Endothelial cell of umbilical vein (primary cell): Measurements from ENCODE around the gene GAGE12G. TPM values are rescaled to one million over a fixed set of nuclear protein-coding genes. Genes with fewer than 3 reads are reported as not detected.

ENCODE experiments used
- BruUV-seq: library from RNA; stranded (reverse); fragments of 400-500 nt; replicated peaks from 2 replicates; lab custom pipeline; 2021; lab: Mats Ljungman, UMichigan
- CTCF ChIA-PET: fragments of 300-600, 350-600 bp; sonication (Branson Sonifier 250); formaldehyde crosslinking; loops from one replicate; lab custom pipeline; 2021; ENCODE audit warnings: antibody characterized with exemption, inconsistent platforms; lab: Charles Lee
- POLR2A ChIA-PET: fragments of 300-600, 350-600 bp; sonication (Branson Sonifier 250); formaldehyde crosslinking; loops from one replicate; lab custom pipeline; 2021; ENCODE audit warnings: antibody characterized with exemption, inconsistent platforms; lab: Charles Lee
- DNase-seq: peaks from one replicate; pipeline ENCODE4 v3.0.0-alpha.2; 2011; ENCODE audit warnings: low read depth, low spot score
- FAIRE-seq: peaks from 2 replicates; lab custom pipeline; 2011; peaks lifted over from hg19 to GRCh38; lab: Jason Lieb, UNC
- H2AFZ ChIP-seq: 2 replicates; pipeline ENCODE4 v1.6.0; 2012; ENCODE audit warnings: low read depth, low read length, control low read depth, inconsistent platforms
- H3K27ac ChIP-seq: 2 replicates; pipeline ENCODE4 v1.5.1; 2011; ENCODE audit warnings: low read depth, mild to moderate bottlenecking, control low read depth, low read length, moderate library complexity; ENCODE audit not compliant: insufficient read depth
- H3K27me3 ChIP-seq, 2 experiments: 2 replicates each; pipeline versions ENCODE4 v1.6.0 to v1.6.1; 2011; ENCODE audit warnings: low read length in 2 of 2, mixed read lengths in 1 of 2; ENCODE audit not compliant: control insufficient read depth in 2 of 2, insufficient read depth in 2 of 2
- H3K36me3 ChIP-seq, 2 experiments: 2 replicates in 1 of 2; 3 replicates in 1 of 2; pipeline ENCODE4 v1.5.1; 2011; ENCODE audit warnings: low read length in 2 of 2, mild to moderate bottlenecking in 1 of 2, moderate library complexity in 1 of 2; ENCODE audit not compliant: control insufficient read depth in 2 of 2, insufficient read depth in 2 of 2; ENCODE audit errors: extremely low read depth in 1 of 2
- H3K4me1 ChIP-seq: 3 replicates; pipeline ENCODE4 v1.5.1; 2011; ENCODE audit warnings: mild to moderate bottlenecking, low read length; ENCODE audit not compliant: control insufficient read depth, insufficient read depth; ENCODE audit errors: extremely low read depth
- H3K4me2 ChIP-seq: 2 replicates; pipeline ENCODE4 v1.6.1; 2011; ENCODE audit warnings: low read length, control low read depth, mixed read lengths; ENCODE audit not compliant: insufficient read depth
- H3K4me3 ChIP-seq, 3 experiments: fragments of 200-600 bp in 1 of 3; sonication (generic), shearing (Covaris generic) in 1 of 3; replicated peaks in 1 of 3; 2 replicates each; pipeline ENCODE4 v1.5.1; 2011 to 2016; ENCODE audit warnings: control low read depth in 3 of 3, low read length in 3 of 3, mild to moderate bottlenecking in 2 of 3, inconsistent platforms in 1 of 3, low read depth in 1 of 3, moderate library complexity in 1 of 3; ENCODE audit not compliant: insufficient read depth in 1 of 3
- H3K79me2 ChIP-seq: 2 replicates; pipeline ENCODE4 v1.6.0; 2012; ENCODE audit warnings: low read length, inconsistent platforms; ENCODE audit not compliant: control insufficient read depth, insufficient read depth
- H3K9ac ChIP-seq: replicated peaks from 2 replicates; pipeline ENCODE3; 2011; ENCODE audit warnings: low read length, control low read depth; ENCODE audit not compliant: insufficient read depth; ENCODE audit errors: extremely low read depth
- H3K9me1 ChIP-seq: replicated peaks from 3 replicates; pipeline ENCODE4 v1.6.0; 2011; ENCODE audit warnings: mild to moderate bottlenecking, low read length; ENCODE audit not compliant: control insufficient read depth, insufficient read depth; ENCODE audit errors: extremely low read depth
- H3K9me3 ChIP-seq: replicated peaks from 2 replicates; pipeline ENCODE4 v1.5.1; 2012; ENCODE audit warnings: low read length, inconsistent platforms; ENCODE audit not compliant: control insufficient read depth, insufficient read depth
- H4K20me1 ChIP-seq: replicated peaks from 2 replicates; pipeline ENCODE3; 2011; ENCODE audit warnings: mild to moderate bottlenecking, low read length; ENCODE audit not compliant: control insufficient read depth, insufficient read depth; ENCODE audit errors: extremely low read depth
- EZH2 ChIP-seq: IDR thresholded peaks from 2 replicates; pipeline ENCODE4 v1.6.1; 2012; ENCODE audit warnings: borderline replicate concordance, low read depth, mild to moderate bottlenecking, moderate library complexity, low read length, inconsistent platforms; ENCODE audit not compliant: severe bottlenecking
- GATA2 ChIP-seq: IDR thresholded peaks from 2 replicates; pipeline ENCODE4 v1.7.0; 2011; ENCODE audit warnings: low read depth, mild to moderate bottlenecking, moderate library complexity, mixed read lengths, low read length; ENCODE audit not compliant: insufficient read length, insufficient read depth
- POLR2AphosphoS5 ChIP-seq: IDR thresholded peaks from 2 replicates; pipeline ENCODE4 v1.6.1; 2012; ENCODE audit warnings: low read depth, mild to moderate bottlenecking, control low read depth, low read length, moderate library complexity; ENCODE audit not compliant: insufficient read depth
- dilution Hi-C: fragments of 300-500 bp; cut with MboI; formaldehyde crosslinking; loops from one replicate; pipeline ENCODE4 v1.15.0; 2019; ENCODE audit warnings: low sequenced_read_pairs; ENCODE audit not compliant: extremely low pct_ligation_motif_present
- intact Hi-C: fragments of 100-400 bp; cut with micrococcal nuclease; formaldehyde crosslinking; loops from one replicate; pipeline ENCODE4 v1.10.0; 2022
- polyA plus RNA-seq, 4 experiments: library from polyadenylated mRNA; depleted of rRNA in 3 of 4; stranded (reverse) in 3 of 4; unstranded in 1 of 4; fragments of >200 nt; gene quantifications; 2 replicates each; pipeline versions ENCODE4 v1.2.1 to v1.2.3, GENCODE V29; 2011 to 2012; ENCODE audit warnings: missing spikeins in 1 of 4
- small RNA-seq: library from RNA; depleted of rRNA; stranded (forward); fragments of <200 nt; gene quantifications from one replicate; pipeline ENCODE3, GENCODE V24; 2012; ENCODE audit warnings: low replicate concordance, low read depth; ENCODE audit not compliant: insufficient read depth, insufficient read length
- total RNA-seq: library from RNA; stranded (reverse); gene quantifications from 2 replicates; pipeline ENCODE4 v1.2.3, GENCODE V29; 2021
- TF ChIP-seq, protein P1 (sequence below): IDR thresholded peaks from 2 replicates; pipeline ENCODE4 v1.6.1; 2011; ENCODE audit not compliant: insufficient read depth, insufficient read length

GAGE12G gene
- total and polyA plus RNA-seq, 2 donors (not counting 3 experiments of a cell fraction or from before 2014, with no cell fraction given) = not detected

- no TSS peak for BruUV-seq
- dilution Hi-C loops (no loop called here), intact Hi-C loops (no loop called here)
- no peak for FAIRE-seq
- Histone ChIP-seq H3K4me1 (no peaks in the 10 kb centered on the region), H4K20me1 (no peaks in the 10 kb centered on the region), H3K27me3 (no peaks in the 10 kb centered on the region), H3K4me3 (no peak overlapping the region), H3K36me3 (no peaks in the 10 kb centered on the region), H3K9me3 (no peaks in the 10 kb centered on the region), H3K79me2 (no peaks in the 10 kb centered on the region), H3K9me1 (no peaks in the 10 kb centered on the region), H2AFZ (no peak overlapping the region), H3K4me2 (no peak overlapping the region), H3K27ac (no peak overlapping the region), H3K9ac (no peak overlapping the region)
- TF ChIP-seq POLR2AphosphoS5 = no peak
- peak; percentile 17 for DNase-seq
- ChIA-PET CTCF (no interaction called here), POLR2A (no interaction called here)
Observed at GRCh38 chrX:49610718-49611310, 40.6 kb downstream of the GAGE12G start.

GRCh38 chrX:49618574-49618973 is 48.4 kb downstream of the GAGE12G start:
- FAIRE-seq (no peak), DNase-seq (no peak)
- Histone ChIP-seq H3K9me1 (no peaks in the 10 kb centered on the region), H2AFZ (no peak overlapping the region), H3K36me3 (no peaks in the 10 kb centered on the region), H3K27ac (no peak overlapping the region), H3K79me2 (no peaks in the 10 kb centered on the region), H3K4me2 (no peak overlapping the region), H3K4me3 (no peak overlapping the region), H4K20me1 (no peaks in the 10 kb centered on the region), H3K9me3 (no peaks in the 10 kb centered on the region), H3K4me1 (no peaks in the 10 kb centered on the region), H3K27me3 (no peaks in the 10 kb centered on the region), H3K9ac (no peak overlapping the region)
- dilution Hi-C loops (no loop called here), intact Hi-C loops (no loop called here)
- CTCF ChIA-PET = no interaction called here
- POLR2A ChIA-PET = no interaction called here
- BruUV-seq = no TSS peak
- no peak for TF ChIP-seq POLR2AphosphoS5
- no peak for TF ChIP-seq EZH2
- TF ChIP-seq, protein P1, sequence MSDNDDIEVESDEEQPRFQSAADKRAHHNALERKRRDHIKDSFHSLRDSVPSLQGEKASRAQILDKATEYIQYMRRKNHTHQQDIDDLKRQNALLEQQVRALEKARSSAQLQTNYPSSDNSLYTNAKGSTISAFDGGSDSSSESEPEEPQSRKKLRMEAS = no peak
- no peak for TF ChIP-seq GATA2

Small RNA genes lying within 50 kb of the gene (small RNA-seq; reads per million reads assigned to genes)
- gene GAGE12B = not detected

Other genes with a start within 250 kb of the GAGE12G start
- not detected in 2 replicates for gene GAGE12J, start 248.4 kb upstream of the GAGE12G start, total RNA-seq
- not detected in 2 replicates for gene GAGE12J, start 248.4 kb upstream of the GAGE12G start, polyA plus RNA-seq
- not detected in 2 replicates for gene GAGE13, start 238.8 kb upstream of the GAGE12G start, total RNA-seq
- gene GAGE13, start 238.8 kb upstream of the GAGE12G start, polyA plus RNA-seq = not detected in 2 replicates
- not detected in 2 replicates for gene GAGE12C, start 38.2 kb upstream of the GAGE12G start, total RNA-seq
- not detected in 2 replicates for gene GAGE12C, start 38.2 kb upstream of the GAGE12G start, polyA plus RNA-seq
- gene GAGE12D, start 28.7 kb upstream of the GAGE12G start, total RNA-seq = not detected in 2 replicates
- not detected in 2 replicates for gene GAGE12D, start 28.7 kb upstream of the GAGE12G start, polyA plus RNA-seq
- gene GAGE12E, start 19.1 kb upstream of the GAGE12G start, total RNA-seq = not detected in 2 replicates
- gene GAGE12E, start 19.1 kb upstream of the GAGE12G start, polyA plus RNA-seq = not detected in 2 replicates
- not detected in 2 replicates for gene GAGE12F, start 9.6 kb upstream of the GAGE12G start, total RNA-seq
- gene GAGE12F, start 9.6 kb upstream of the GAGE12G start, polyA plus RNA-seq = not detected in 2 replicates
- gene GAGE12H, start 9.5 kb downstream of the GAGE12G start, total RNA-seq = not detected in 2 replicates
- not detected in 2 replicates for gene GAGE12H, start 9.5 kb downstream of the GAGE12G start, polyA plus RNA-seq
- not detected in 2 replicates for gene GAGE2A, start 19.1 kb downstream of the GAGE12G start, total RNA-seq
- not detected in 2 replicates for gene GAGE2A, start 19.1 kb downstream of the GAGE12G start, polyA plus RNA-seq
- gene GAGE1, start 28.6 kb downstream of the GAGE12G start, total RNA-seq = not detected in 2 replicates
- not detected in 2 replicates for gene GAGE1, start 28.6 kb downstream of the GAGE12G start, polyA plus RNA-seq
- not detected in 2 replicates for gene PAGE1, start 125.6 kb downstream of the GAGE12G start, total RNA-seq
- gene PAGE1, start 125.6 kb downstream of the GAGE12G start, polyA plus RNA-seq = not detected in 2 replicates